NT2/D1 (cell line): ENCODE measurements around the gene ETFA.

ENCODE experiments used
- SUZ12 ChIP-seq: IDR thresholded peaks from 2 replicates; pipeline ENCODE4 v1.6.1; 2011; ENCODE audit not compliant: insufficient read length, insufficient read depth; ENCODE audit errors: extremely low read depth
- YY1 ChIP-seq: IDR thresholded peaks from 2 replicates; pipeline ENCODE4 v1.6.1; 2011; ENCODE audit not compliant: insufficient read length, insufficient read depth
- ZNF274 ChIP-seq: IDR thresholded peaks from 2 replicates; pipeline ENCODE4 v1.6.1; 2011; ENCODE audit warnings: mild to moderate bottlenecking, low read depth, low read length

DNA sequence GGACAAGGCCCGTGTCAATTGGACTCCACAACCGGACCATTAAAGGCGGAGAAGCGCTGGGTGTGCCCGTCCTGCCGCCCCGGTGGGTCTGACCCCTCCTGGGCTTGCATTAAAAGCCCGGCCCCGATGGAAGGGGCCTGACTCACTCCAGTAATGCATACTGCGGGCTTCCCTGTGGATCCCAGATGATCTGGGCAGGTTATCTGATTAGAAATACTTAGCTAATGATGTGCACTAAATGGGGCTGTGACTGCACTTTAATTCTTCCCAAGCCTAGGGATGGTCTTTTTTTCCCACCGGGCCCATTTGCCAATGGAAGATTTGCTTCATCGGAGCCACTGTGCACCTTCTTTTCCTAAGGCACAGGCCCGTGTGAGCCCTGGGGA is 126.6 kb downstream of the ETFA start:
- TF ChIP-seq SUZ12 (no peak), ZNF274 (no peak), YY1 (no peak)
